Rectal smooth muscle tissue (tissue), 1 donor: ENCODE results near the gene SRRM1.

Experiments used
- H3K27ac ChIP-seq: one replicate; pipeline ENCODE4 v1.7.0; 2013; ENCODE audit warnings: low read depth, low read length, inconsistent platforms
- H3K27me3 ChIP-seq: one replicate; pipeline ENCODE4 v1.7.0; 2013; ENCODE audit warnings: low read length; ENCODE audit not compliant: control insufficient read depth, insufficient read depth
- H3K36me3 ChIP-seq: one replicate; pipeline ENCODE4 v1.7.0; 2013; ENCODE audit warnings: low read length; ENCODE audit not compliant: control insufficient read depth, insufficient read depth
- H3K4me1 ChIP-seq: one replicate; pipeline ENCODE4 v1.7.0; 2013; ENCODE audit warnings: low read length; ENCODE audit not compliant: control insufficient read depth, insufficient read depth
- H3K4me3 ChIP-seq: one replicate; pipeline ENCODE4 v1.7.0; 2013; ENCODE audit warnings: low read length
- H3K9ac ChIP-seq: one replicate; pipeline ENCODE4 v1.7.0; 2013; ENCODE audit warnings: low read length

Gene SRRM1, protein sequence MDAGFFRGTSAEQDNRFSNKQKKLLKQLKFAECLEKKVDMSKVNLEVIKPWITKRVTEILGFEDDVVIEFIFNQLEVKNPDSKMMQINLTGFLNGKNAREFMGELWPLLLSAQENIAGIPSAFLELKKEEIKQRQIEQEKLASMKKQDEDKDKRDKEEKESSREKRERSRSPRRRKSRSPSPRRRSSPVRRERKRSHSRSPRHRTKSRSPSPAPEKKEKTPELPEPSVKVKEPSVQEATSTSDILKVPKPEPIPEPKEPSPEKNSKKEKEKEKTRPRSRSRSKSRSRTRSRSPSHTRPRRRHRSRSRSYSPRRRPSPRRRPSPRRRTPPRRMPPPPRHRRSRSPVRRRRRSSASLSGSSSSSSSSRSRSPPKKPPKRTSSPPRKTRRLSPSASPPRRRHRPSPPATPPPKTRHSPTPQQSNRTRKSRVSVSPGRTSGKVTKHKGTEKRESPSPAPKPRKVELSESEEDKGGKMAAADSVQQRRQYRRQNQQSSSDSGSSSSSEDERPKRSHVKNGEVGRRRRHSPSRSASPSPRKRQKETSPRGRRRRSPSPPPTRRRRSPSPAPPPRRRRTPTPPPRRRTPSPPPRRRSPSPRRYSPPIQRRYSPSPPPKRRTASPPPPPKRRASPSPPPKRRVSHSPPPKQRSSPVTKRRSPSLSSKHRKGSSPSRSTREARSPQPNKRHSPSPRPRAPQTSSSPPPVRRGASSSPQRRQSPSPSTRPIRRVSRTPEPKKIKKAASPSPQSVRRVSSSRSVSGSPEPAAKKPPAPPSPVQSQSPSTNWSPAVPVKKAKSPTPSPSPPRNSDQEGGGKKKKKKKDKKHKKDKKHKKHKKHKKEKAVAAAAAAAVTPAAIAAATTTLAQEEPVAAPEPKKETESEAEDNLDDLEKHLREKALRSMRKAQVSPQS

DNA sequence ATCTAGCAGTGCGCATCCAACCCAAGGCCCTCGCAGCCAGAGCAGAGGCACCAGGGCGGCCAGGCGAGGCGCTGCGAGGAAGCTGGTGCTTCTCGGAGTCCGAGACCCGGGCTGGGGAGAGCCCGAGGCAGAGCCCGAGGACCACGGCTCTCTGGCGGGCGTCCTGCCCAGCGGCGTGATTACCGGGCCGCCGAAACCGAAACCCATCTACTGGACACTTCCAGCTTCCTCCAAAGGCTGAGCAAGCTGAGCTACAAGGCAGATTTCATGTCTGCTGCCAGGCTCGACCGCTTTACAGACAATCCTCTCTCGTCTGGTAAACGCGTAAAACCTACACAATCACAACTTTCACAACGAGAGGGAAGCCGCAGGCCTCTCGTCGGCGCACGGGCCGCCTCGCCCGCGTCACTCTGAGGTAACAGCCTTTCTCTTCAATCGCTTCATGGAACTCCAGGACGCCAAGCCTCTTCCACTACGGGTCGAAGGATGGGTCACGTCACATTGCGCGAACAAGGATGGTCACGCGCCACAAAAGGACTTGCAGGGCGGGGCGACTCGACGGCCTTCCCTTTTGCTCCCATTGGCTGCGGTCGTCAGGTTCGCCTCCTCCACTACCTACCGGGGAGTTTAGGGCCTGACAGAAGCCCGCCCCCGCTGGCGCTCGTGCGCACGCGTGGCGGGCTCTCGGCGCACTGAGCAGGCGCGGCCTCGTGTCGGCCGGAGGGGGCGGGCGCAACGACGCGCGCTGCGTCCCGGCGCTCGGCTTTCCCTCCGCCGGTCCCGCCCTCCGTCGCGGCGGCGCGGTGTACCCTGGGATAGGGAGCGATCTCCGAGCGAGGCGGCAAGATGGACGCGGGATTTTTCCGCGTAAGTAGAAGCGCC lies at the start of gene SRRM1:
Gene SRRM1 (plus strand): TSS at position 822 of the 882 bp plus-strand sequence. CDS start 25 bp downstream, at position 847.
- Histone ChIP-seq H3K27me3 (no peaks in the 10 kb centered on the region), H3K4me1 (peaks cover 18% of the 10 kb centered on the region), H3K36me3 (peaks cover 7% of the 10 kb centered on the region), H3K9ac (peak within 1 kb of the TSS; percentile 100), H3K4me3 (peak within 1 kb of the TSS; percentile 96), H3K27ac (peak within 1 kb of the TSS; percentile 100)

DNA sequence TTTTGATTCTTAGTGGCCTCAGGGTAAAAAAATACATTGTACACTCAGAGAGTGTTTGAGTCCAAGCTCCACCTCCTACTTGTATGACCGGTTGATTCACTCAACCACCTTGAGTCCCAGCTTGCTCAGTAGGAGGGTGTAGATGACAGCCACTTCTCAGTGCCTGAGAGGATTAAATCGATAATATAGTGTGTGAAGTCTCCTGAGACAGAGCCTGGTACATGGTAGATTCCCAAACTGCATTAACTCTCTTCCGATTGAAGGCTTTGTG lies 48.8 kb upstream of the SRRM1 start:
- H3K4me3 ChIP-seq = no peak overlapping the region
- H3K27ac ChIP-seq = no peak overlapping the region
- no peaks in the 10 kb centered on the region for H3K27me3 ChIP-seq
- no peak overlapping the region for H3K9ac ChIP-seq
- no peaks in the 10 kb centered on the region for H3K36me3 ChIP-seq
- H3K4me1 ChIP-seq = no peaks in the 10 kb centered on the region

DNA sequence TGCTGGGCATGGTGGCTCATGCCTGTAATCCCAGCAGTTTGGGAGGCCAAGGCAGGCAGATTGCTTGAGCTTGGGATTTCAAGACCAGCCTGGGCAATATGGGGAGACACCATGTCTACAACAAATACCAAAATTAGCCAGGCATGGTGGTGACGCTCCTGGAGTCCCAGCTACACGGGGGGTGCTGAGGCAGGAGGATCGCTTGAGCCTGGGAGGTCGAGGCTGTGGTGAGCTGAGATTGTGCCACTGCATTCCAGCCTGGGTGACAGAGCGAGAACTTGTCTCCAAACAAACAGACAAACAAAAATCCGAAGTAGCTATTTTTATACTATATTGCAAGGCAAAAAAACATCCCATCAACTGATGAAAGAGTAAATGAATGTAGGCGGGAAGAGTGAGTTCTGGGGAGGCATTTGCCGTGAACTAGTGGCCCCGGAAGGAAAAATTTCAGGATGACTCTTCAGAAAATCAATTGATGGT lies 46.7 kb upstream of the SRRM1 start:
- H3K27ac ChIP-seq = no peak overlapping the region
- H3K4me1 ChIP-seq = no peaks in the 10 kb centered on the region
- H3K27me3 ChIP-seq = no peaks in the 10 kb centered on the region
- no peaks in the 10 kb centered on the region for H3K36me3 ChIP-seq
- H3K9ac ChIP-seq = no peak overlapping the region
- no peak overlapping the region for H3K4me3 ChIP-seq

DNA sequence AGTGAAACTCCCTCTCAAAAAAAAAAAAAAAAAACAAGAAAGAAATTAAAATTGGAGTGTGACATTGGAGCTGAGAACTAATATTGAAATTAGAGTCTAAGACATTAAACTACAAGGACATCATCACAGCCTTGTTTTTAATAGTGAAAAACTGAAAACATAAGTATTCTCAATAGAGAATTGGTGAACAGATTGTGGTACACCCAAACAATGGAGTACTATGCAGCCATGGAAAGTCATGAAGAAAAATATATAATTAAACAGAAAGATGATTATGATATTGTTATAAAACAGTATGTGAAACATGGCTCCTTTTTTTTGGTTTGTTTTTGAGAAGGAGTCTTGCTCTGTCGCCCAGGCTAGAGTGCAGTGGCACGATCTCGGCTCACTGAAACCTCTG lies 43.8 kb upstream of the SRRM1 start:
- Histone ChIP-seq H3K4me3 (no peak overlapping the region), H3K27me3 (no peaks in the 10 kb centered on the region), H3K4me1 (no peaks in the 10 kb centered on the region), H3K9ac (no peak overlapping the region), H3K27ac (no peak overlapping the region), H3K36me3 (no peaks in the 10 kb centered on the region)

DNA sequence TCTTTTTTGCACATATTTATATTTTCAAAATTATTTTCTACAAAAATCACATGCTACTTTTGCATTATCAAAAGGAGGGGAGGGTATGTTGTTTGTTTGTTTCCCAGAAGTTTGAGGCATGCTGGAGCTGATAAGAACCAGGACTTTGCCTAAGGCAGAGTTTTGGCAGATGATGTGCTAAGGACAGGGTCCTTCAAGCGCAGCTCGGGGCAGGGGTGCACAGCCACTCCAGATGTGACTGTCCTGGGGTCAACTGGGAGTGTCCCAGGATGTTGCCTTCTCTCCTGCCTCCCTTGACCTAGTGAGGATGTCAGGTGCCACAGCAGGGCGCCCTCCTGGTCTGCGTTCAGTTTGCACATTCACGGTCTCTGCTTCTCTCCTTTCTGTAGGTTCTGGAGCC lies 42.6 kb upstream of the SRRM1 start:
- no peaks in the 10 kb centered on the region for H3K27me3 ChIP-seq
- H3K9ac ChIP-seq = no peak overlapping the region
- H3K27ac ChIP-seq = no peak overlapping the region
- H3K36me3 ChIP-seq = no peaks in the 10 kb centered on the region
- H3K4me1 ChIP-seq = no peaks in the 10 kb centered on the region
- H3K4me3 ChIP-seq = no peak overlapping the region

DNA sequence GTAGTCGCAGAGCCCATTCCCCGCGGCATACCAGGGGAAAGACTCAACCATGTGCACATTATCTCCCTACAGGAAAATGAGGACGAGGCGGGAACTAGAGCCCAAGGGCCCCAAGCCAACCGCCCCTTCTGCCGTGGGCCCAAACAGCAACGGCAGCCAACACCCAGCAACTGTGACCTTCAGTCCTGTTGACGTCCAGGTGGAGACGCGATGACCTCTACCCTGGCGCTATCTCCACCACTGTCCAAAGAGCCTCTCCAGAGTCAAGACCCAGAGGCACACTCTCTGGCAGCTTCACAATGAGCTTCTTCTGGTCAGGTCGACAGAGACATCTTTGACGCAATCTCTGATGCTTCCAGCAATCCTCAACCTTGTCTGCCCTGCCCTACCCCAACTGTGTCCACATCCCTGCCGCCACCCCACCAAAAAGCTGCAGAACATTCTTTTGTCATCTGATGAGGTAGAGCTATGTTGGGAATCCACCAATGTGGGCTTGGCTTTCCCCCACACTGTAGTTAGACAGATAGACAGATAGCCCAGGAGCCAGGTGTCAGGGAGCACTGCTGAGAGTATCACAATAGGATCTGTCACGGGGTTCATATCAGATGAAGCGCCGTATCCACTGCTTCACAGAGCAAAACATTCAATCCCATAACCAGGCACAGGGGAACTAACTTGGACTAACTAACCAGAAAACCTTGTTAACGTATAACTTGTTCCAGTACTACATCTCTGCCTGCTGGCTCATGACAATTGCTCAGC lies 37.4 kb upstream of the SRRM1 start:
- H3K9ac ChIP-seq = no peak overlapping the region
- no peak overlapping the region for H3K27ac ChIP-seq
- no peaks in the 10 kb centered on the region for H3K4me1 ChIP-seq
- H3K36me3 ChIP-seq = no peaks in the 10 kb centered on the region
- no peaks in the 10 kb centered on the region for H3K27me3 ChIP-seq
- H3K4me3 ChIP-seq = no peak overlapping the region

DNA sequence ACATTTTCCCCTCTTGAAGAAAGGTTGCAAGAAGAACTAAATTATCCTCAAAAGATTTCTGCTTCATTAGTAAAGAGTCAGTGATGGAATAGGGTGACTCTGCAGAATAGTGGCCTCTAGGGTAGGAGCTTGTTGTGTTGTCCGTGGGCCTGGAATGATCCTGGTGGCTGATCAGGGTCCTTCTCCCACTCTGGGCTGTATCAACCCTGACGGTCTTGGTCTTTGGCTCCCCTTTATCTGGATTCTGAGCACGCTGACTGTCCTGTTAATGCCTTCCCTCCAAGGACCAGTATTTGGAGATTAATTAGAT lies 36.9 kb upstream of the SRRM1 start:
- H3K9ac ChIP-seq = no peak overlapping the region
- H3K27me3 ChIP-seq = no peaks in the 10 kb centered on the region
- H3K36me3 ChIP-seq = no peaks in the 10 kb centered on the region
- H3K4me3 ChIP-seq = no peak overlapping the region
- no peak overlapping the region for H3K27ac ChIP-seq
- no peaks in the 10 kb centered on the region for H3K4me1 ChIP-seq

DNA sequence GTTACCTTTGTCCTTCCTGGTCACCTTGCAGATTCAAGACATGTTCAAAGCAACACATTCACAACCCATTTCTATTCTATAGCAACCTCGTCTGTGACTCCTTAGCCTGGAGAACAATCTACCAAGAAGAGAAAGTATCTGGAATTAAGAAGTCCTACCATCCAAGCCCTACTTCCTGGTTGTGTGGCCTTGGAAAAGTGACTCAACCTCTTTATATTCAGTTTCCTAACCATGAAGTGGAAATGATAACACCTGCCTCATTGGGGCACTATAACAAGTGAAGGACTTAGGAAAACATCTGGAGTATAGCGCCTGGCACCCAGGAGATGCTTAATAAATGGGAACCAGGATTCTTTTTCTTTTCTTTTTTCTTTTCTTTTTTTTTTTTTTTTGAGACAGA lies 36.5 kb upstream of the SRRM1 start:
- Histone ChIP-seq H3K4me1 (no peaks in the 10 kb centered on the region), H3K9ac (no peak overlapping the region), H3K27ac (no peak overlapping the region), H3K27me3 (no peaks in the 10 kb centered on the region), H3K36me3 (no peaks in the 10 kb centered on the region), H3K4me3 (no peak overlapping the region)

DNA sequence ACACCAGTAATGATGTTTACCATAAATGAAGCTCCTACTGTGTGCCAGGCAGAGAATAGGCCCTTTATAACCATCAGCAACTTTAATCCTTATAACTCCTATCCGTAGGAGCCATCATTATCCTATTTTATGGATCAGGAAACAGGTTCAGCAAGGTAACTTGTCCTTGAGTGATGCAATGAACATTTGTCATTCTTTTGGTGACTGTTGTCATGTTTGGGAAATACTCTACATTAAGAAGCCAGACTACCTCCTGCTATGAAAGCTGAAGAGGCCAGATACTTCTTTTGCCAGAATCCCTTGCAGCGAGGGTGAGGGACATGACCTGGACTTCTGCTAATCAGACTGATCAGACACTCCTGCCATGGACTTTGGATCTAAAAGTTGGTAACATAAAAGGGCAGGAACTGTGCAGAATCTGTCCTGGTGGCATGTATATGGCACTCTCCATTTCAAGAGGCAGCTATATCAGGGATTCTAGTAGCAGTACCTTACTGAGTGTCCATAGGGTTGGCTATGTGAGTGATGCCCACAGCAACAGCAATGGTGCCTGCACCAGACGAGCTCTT lies 33.1 kb upstream of the SRRM1 start:
- H3K9ac ChIP-seq = no peak overlapping the region
- no peaks in the 10 kb centered on the region for H3K4me1 ChIP-seq
- H3K27me3 ChIP-seq = no peaks in the 10 kb centered on the region
- H3K36me3 ChIP-seq = no peaks in the 10 kb centered on the region
- H3K27ac ChIP-seq = no peak overlapping the region
- no peak overlapping the region for H3K4me3 ChIP-seq

DNA sequence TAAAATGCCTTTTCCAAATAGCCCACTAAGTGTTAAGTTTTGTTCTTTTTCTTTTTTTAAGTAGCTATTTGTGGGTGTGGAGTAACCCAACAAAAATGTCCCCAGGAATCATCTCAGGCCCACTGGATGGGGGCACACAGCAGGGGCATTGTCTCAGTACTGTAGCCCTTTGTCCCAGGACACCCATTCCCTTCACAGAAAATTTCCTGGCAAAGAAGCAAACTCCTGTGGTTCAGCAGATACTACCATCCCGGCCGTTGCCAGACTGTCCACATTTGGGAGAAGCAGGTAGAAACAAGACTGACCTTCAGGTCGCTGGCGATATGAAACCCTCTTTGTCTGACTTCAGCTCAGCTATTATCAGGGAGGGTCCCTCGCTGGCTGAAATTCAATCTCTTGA lies 23.7 kb upstream of the SRRM1 start:
- H3K27ac ChIP-seq = no peak overlapping the region
- H3K9ac ChIP-seq = no peak overlapping the region
- H3K4me1 ChIP-seq = no peaks in the 10 kb centered on the region
- H3K4me3 ChIP-seq = no peak overlapping the region
- H3K36me3 ChIP-seq = no peaks in the 10 kb centered on the region
- no peaks in the 10 kb centered on the region for H3K27me3 ChIP-seq

DNA sequence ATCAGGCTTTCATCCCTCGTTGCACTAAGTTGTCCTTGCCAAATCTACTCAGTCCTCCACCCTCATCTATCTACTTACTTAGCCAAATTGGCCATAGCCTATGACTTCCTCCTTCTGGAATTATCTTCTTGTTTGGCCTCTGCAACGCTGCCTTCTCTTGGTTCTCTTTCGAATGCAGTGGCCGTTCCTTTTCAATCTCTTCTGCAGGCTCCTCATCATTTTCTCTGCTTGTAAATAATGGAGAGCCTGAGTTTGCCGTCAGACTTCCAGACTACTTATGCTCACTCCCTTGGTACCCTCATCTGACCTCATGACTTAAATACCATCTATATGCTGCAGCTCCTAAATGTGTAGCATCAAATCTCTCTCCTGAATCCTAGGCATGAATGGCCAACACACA lies 22.4 kb upstream of the SRRM1 start:
- Histone ChIP-seq H3K36me3 (no peaks in the 10 kb centered on the region), H3K27ac (no peak overlapping the region), H3K27me3 (no peaks in the 10 kb centered on the region), H3K4me1 (no peaks in the 10 kb centered on the region), H3K9ac (no peak overlapping the region), H3K4me3 (no peak overlapping the region)
